ENCODE results near the gene ITGAL. TPM values are rescaled to one million over a fixed set of nuclear protein-coding genes. Genes with fewer than 3 reads are reported as not detected.

Gene ITGAL
- total and polyA plus RNA-seq, 2 of the 13 experiments (the other 11 are each of a cell fraction or from before 2014, with no cell fraction given), result 0.86 to 1.2 TPM

DNA sequence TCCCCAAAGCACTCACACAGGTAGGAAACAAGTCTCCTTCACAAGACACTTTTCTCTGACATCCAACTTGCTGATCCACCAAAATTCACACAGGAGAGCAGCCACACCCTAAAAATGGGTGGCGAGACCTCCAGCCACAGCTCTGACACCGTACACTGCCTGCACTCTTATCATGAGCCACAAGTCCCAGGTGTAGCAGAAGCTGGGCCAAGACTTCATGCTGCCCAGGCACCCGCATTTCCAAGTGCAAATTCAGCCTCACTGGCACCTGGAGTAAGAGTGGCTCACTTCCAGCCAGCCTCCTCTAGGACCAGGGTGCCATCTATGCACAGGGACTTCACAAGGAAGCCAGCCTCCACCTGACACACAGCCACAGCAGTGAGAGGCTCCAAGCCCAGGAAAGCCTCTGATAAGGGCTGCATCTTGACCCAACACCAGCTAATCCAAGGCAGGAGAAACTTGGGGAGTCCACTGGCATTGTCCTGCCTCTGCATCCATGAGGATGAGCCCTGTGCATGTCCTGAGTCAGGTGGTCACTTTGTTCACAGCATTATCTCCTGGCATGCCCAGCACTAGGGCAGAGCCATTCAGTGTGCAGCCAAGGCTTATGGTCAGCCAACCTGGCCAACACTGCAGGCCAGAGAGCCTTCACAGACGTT lies 56.4 kb downstream of the ITGAL start:
- FAIRE-seq (no peak), DNase-seq (ENCODE audit: low spot score) (no peak), ATAC-seq (no peak)
- intact Hi-C loops (cut with micrococcal nuclease; ENCODE audit: unreplicated experiment), result loop anchor here (5.0 to 10.0 kb wide), 2 partner anchors 126 to 168 kb away; partner anchors contain the start of genes FBRS, PRR14 and SRCAP
- ChIA-PET POLR2A (interaction anchor here (1.5 to 1.7 kb wide), 3 partner anchors 30 to 98 kb away, joined by 4 to 8 read pairs (median 5); partner anchors contain the start of genes DCTPP1 and ZNF689), CTCF (ENCODE audit: low intra/inter-chr PET ratio, low total read pairs) (no interaction called here)
- H4K20me1 ChIP-seq (ENCODE audit: insufficient read depth, low read length), result no peaks in the 10 kb centered on the region
- peaks cover 56% of the 10 kb centered on the region for H3K4me1 ChIP-seq (ENCODE audit: insufficient read depth, low read length)
- WGBS (ENCODE audit: low lambda C conversion rate), result 85% methylated on average over 4 of the region's 4 CpGs
- peaks cover 3 to 8% of the 10 kb centered on the region in 2 experiments; a peak in 2 of 5 replicates for H3K36me3 ChIP-seq (replicated peaks in 1 of 2; ENCODE audit: control insufficient read depth in 1 of 2, insufficient read depth in 2 of 2, low read length in 2 of 2)
- no peak overlapping the region for H3K4me3 ChIP-seq (replicated peaks in 1 of 3; ENCODE audit: insufficient read depth in 1 of 3, low read depth in 2 of 3, low read length in 3 of 3)
- peaks cover 11% of the 10 kb centered on the region for H3K79me2 ChIP-seq (ENCODE audit: insufficient read depth, low read length)
- H2AFZ ChIP-seq (ENCODE audit: low read length), result no peak overlapping the region
- H3K27ac ChIP-seq (ENCODE audit: extremely low read length, insufficient read depth, low read length), result peak overlapping the region; percentile 3
- H3K9me3 ChIP-seq (ENCODE audit: low read length), result no peaks in the 10 kb centered on the region
- no peaks in the 10 kb centered on the region; a peak in 1 of 5 replicates for H3K27me3 ChIP-seq (ENCODE audit: control insufficient read depth in 1 of 2, insufficient read depth in 2 of 2, low read length in 2 of 2)
- H3K4me2 ChIP-seq (ENCODE audit: low read depth, low read length), result no peak overlapping the region
- no TSS peak for BruUV-seq (replicated peaks)
- in situ Hi-C loops (cut with HindIII; ENCODE audit: extremely low pct_ligation_motif_present, low pct_unique_long_range_greater_than_20kb), result no loop called here
- no peak overlapping the region for H3K9ac ChIP-seq (ENCODE audit: insufficient read depth, low read depth, low read length)
- 0 out of 2 replicates have a peak, but pooled peaks have one; percentile 48 for TF ChIP-seq ATF7-NPFF (CRISPR knock-in tag; IDR thresholded peaks at IDR 0.05; ENCODE audit: low read depth)
- TF ChIP-seq PAF1 (CRISPR knock-in tag; IDR thresholded peaks at IDR 0.05), result peak; percentile 54; the same call in 1 of the 2 replicates
- TF ChIP-seq SMARCE1 (IDR thresholded peaks at IDR 0.05; ENCODE audit: borderline replicate concordance), result no peak
- TF ChIP-seq ZBTB1 (CRISPR knock-in tag; IDR thresholded peaks at IDR 0.05; ENCODE audit: borderline replicate concordance), result 0 out of 2 replicates have a peak, but pooled peaks have one; percentile 55
- peak; percentile 53; the same call in 1 of the 2 replicates for TF ChIP-seq ZNF737 (CRISPR knock-in tag; IDR thresholded peaks at IDR 0.05; ENCODE audit: borderline replicate concordance)
- TF ChIP-seq POLR2A (IDR thresholded peaks at IDR 0.05; ENCODE audit: insufficient read depth in 1 of 2, low read depth in 2 of 2, low read length in 2 of 2), result peak; percentile 25 to 63; a peak in 3 of 4 replicates
- 0 out of 2 replicates have a peak, but pooled peaks have one; percentile 13 for TF ChIP-seq NRL (CRISPR knock-in tag; IDR thresholded peaks at IDR 0.05; ENCODE audit: borderline replicate concordance)
- TF ChIP-seq ZNF530 (CRISPR knock-in tag; IDR thresholded peaks at IDR 0.05; ENCODE audit: low read depth), result 0 out of 2 replicates have a peak, but pooled peaks have one; percentile 49
- peak; percentile 31; the same call in 1 of the 2 replicates for TF ChIP-seq HIVEP1 (CRISPR knock-in tag; IDR thresholded peaks at IDR 0.05)
- 0 out of 2 replicates have a peak, but pooled peaks have one; percentile 27 for TF ChIP-seq SAFB2 (CRISPR knock-in tag; IDR thresholded peaks at IDR 0.05; ENCODE audit: borderline replicate concordance, low read depth)
- no peak for TF ChIP-seq GATAD2A (CRISPR knock-in tag; IDR thresholded peaks at IDR 0.05)
- TF ChIP-seq CBFB (CRISPR knock-in tag; IDR thresholded peaks at IDR 0.05), result no peak
- TF ChIP-seq DR1 (CRISPR knock-in tag; IDR thresholded peaks at IDR 0.05), result 0 out of 2 replicates have a peak, but pooled peaks have one; percentile 9
- peak; percentile 46 for TF ChIP-seq AGO2 (optimal IDR thresholded peaks at IDR 0.05; ENCODE audit: low read depth, low read length)
- no peak for TF ChIP-seq NONO (IDR thresholded peaks at IDR 0.05)
- peak; percentile 45; the same call in 1 of the 2 replicates for TF ChIP-seq NONO (CRISPR knock-in tag; conservative IDR thresholded peaks at IDR 0.05)
- TF ChIP-seq ZNF350 (CRISPR knock-in tag; IDR thresholded peaks at IDR 0.05; ENCODE audit: borderline replicate concordance, low read depth), result peak; percentile 19; the same call in 1 of the 2 replicates
- 0 out of 2 replicates have a peak, but pooled peaks have one; percentile 6 for TF ChIP-seq POLR2AphosphoS5 (IDR thresholded peaks at IDR 0.05; ENCODE audit: low read depth, low read length)
- 0 out of 2 replicates have a peak, but pooled peaks have one; percentile 15 for TF ChIP-seq ZFX (CRISPR knock-in tag; IDR thresholded peaks at IDR 0.05; ENCODE audit: low read depth)
- TF ChIP-seq, protein P1, sequence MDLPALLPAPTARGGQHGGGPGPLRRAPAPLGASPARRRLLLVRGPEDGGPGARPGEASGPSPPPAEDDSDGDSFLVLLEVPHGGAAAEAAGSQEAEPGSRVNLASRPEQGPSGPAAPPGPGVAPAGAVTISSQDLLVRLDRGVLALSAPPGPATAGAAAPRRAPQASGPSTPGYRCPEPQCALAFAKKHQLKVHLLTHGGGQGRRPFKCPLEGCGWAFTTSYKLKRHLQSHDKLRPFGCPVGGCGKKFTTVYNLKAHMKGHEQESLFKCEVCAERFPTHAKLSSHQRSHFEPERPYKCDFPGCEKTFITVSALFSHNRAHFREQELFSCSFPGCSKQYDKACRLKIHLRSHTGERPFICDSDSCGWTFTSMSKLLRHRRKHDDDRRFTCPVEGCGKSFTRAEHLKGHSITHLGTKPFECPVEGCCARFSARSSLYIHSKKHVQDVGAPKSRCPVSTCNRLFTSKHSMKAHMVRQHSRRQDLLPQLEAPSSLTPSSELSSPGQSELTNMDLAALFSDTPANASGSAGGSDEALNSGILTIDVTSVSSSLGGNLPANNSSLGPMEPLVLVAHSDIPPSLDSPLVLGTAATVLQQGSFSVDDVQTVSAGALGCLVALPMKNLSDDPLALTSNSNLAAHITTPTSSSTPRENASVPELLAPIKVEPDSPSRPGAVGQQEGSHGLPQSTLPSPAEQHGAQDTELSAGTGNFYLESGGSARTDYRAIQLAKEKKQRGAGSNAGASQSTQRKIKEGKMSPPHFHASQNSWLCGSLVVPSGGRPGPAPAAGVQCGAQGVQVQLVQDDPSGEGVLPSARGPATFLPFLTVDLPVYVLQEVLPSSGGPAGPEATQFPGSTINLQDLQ (CRISPR knock-in tag; IDR thresholded peaks at IDR 0.05), result 0 out of 2 replicates have a peak, but pooled peaks have one; percentile 45
- TF ChIP-seq, protein P2, sequence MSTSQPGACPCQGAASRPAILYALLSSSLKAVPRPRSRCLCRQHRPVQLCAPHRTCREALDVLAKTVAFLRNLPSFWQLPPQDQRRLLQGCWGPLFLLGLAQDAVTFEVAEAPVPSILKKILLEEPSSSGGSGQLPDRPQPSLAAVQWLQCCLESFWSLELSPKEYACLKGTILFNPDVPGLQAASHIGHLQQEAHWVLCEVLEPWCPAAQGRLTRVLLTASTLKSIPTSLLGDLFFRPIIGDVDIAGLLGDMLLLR (CRISPR knock-in tag; IDR thresholded peaks at IDR 0.05), result 0 out of 2 replicates have a peak, but pooled peaks have one; percentile 17
- 0 out of 2 replicates have a peak, but pooled peaks have one; percentile 35 for TF ChIP-seq ARHGAP35 (CRISPR knock-in tag; IDR thresholded peaks at IDR 0.05; ENCODE audit: borderline replicate concordance)
